ENCODE results near the gene SLIRP.

SLIRP gene

DNA sequence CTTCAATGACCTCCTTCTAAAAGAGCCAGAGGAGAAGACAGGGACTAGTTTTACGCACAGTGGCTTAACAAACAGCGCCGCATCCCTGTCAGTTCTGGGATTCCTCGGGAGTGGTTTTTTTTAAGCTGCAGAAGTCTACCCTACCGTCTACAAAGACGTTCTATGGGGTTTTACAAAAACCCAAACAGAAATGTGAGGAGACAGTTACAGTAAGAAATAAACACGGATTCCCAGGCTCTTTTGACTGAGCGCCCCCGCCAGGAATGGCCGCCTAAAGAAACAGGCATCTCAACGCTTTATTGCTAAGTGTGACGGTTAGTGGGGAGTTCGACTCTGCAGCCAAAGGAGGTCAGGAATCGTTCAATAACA is 564 bp upstream of the SLIRP start:
- Histone ChIP-seq H3K27ac (ENCODE audit: low read depth, low read length) (peak overlapping the region; percentile 84; the same call in 1 of the 2 replicates), H3K4me3 (ENCODE audit: low read depth, low read length) (peak overlapping the region; percentile 94), H3K36me3 (ENCODE audit: control insufficient read depth, insufficient read depth, low read length) (peaks cover 44% of the 10 kb centered on the region), H3K9me3 (ENCODE audit: control insufficient read depth, insufficient read depth, low read depth, low read length) (no peaks in the 10 kb centered on the region), H3K4me1 (ENCODE audit: control insufficient read depth, insufficient read depth, low read length) (peaks cover 14% of the 10 kb centered on the region), H3K9ac (ENCODE audit: low read length) (peak overlapping the region; percentile 96), H3K27me3 (ENCODE audit: control insufficient read depth, insufficient read depth, low read length) (no peaks in the 10 kb centered on the region)

GRCh38 chr14:77708749-77709148 is 846 bp downstream of the SLIRP start:
- H3K27me3 ChIP-seq (ENCODE audit: control insufficient read depth, insufficient read depth, low read length) = no peaks in the 10 kb centered on the region
- H3K27ac ChIP-seq (ENCODE audit: low read depth, low read length) = no peak overlapping the region
- peak overlapping the region; percentile 96 for H3K9ac ChIP-seq (ENCODE audit: low read length)
- H3K4me3 ChIP-seq (ENCODE audit: low read depth, low read length) = peak overlapping the region; percentile 94
- H3K4me1 ChIP-seq (ENCODE audit: control insufficient read depth, insufficient read depth, low read length) = peaks cover 14% of the 10 kb centered on the region
- no peaks in the 10 kb centered on the region for H3K9me3 ChIP-seq (ENCODE audit: control insufficient read depth, insufficient read depth, low read depth, low read length)
- H3K36me3 ChIP-seq (ENCODE audit: control insufficient read depth, insufficient read depth, low read length) = peaks cover 47% of the 10 kb centered on the region

- H3K36me3 ChIP-seq (ENCODE audit: control insufficient read depth, insufficient read depth, low read length) = peaks cover 46% of the 10 kb centered on the region
Measured at GRCh38 chr14:77709412-77709811, 1.5 kb downstream of the SLIRP start.

GRCh38 chr14:77710364-77710763 is 2.5 kb downstream of the SLIRP start:
- Histone ChIP-seq H3K36me3 (ENCODE audit: control insufficient read depth, insufficient read depth, low read length) (peaks cover 50% of the 10 kb centered on the region), H3K27me3 (ENCODE audit: control insufficient read depth, insufficient read depth, low read length) (no peaks in the 10 kb centered on the region), H3K4me1 (ENCODE audit: control insufficient read depth, insufficient read depth, low read length) (peaks cover 14% of the 10 kb centered on the region), H3K9ac (ENCODE audit: low read length) (no peak overlapping the region), H3K4me3 (ENCODE audit: low read depth, low read length) (no peak overlapping the region), H3K27ac (ENCODE audit: low read depth, low read length) (no peak overlapping the region), H3K9me3 (ENCODE audit: control insufficient read depth, insufficient read depth, low read depth, low read length) (no peaks in the 10 kb centered on the region)

More at GRCh38 chr14:77709412-77709811, 1.5 kb downstream of the SLIRP start:
- H3K9ac ChIP-seq (ENCODE audit: low read length) = peak overlapping the region; percentile 96
- peaks cover 14% of the 10 kb centered on the region for H3K4me1 ChIP-seq (ENCODE audit: control insufficient read depth, insufficient read depth, low read length)
- no peaks in the 10 kb centered on the region for H3K9me3 ChIP-seq (ENCODE audit: control insufficient read depth, insufficient read depth, low read depth, low read length)
- H3K27ac ChIP-seq (ENCODE audit: low read depth, low read length) = no peak overlapping the region
- H3K4me3 ChIP-seq (ENCODE audit: low read depth, low read length) = peak overlapping the region; percentile 94
- no peaks in the 10 kb centered on the region for H3K27me3 ChIP-seq (ENCODE audit: control insufficient read depth, insufficient read depth, low read length)

GRCh38 chr14:77714926-77715325 is 7.0 kb downstream of the SLIRP start:
- Histone ChIP-seq H3K27me3 (ENCODE audit: control insufficient read depth, insufficient read depth, low read length) (no peaks in the 10 kb centered on the region), H3K36me3 (ENCODE audit: control insufficient read depth, insufficient read depth, low read length) (peaks cover 93% of the 10 kb centered on the region), H3K4me1 (ENCODE audit: control insufficient read depth, insufficient read depth, low read length) (peaks cover 3% of the 10 kb centered on the region; the same call in 1 of the 2 replicates), H3K9ac (ENCODE audit: low read length) (no peak overlapping the region), H3K4me3 (ENCODE audit: low read depth, low read length) (no peak overlapping the region), H3K9me3 (ENCODE audit: control insufficient read depth, insufficient read depth, low read depth, low read length) (no peaks in the 10 kb centered on the region), H3K27ac (ENCODE audit: low read depth, low read length) (no peak overlapping the region)

- no peak overlapping the region for H3K4me3 ChIP-seq (ENCODE audit: low read depth, low read length)
- no peaks in the 10 kb centered on the region for H3K9me3 ChIP-seq (ENCODE audit: control insufficient read depth, insufficient read depth, low read depth, low read length)
- H3K9ac ChIP-seq (ENCODE audit: low read length) = no peak overlapping the region
- H3K4me1 ChIP-seq (ENCODE audit: control insufficient read depth, insufficient read depth, low read length) = no peaks in the 10 kb centered on the region
- no peak overlapping the region for H3K27ac ChIP-seq (ENCODE audit: low read depth, low read length)
- no peaks in the 10 kb centered on the region for H3K27me3 ChIP-seq (ENCODE audit: control insufficient read depth, insufficient read depth, low read length)
- H3K36me3 ChIP-seq (ENCODE audit: control insufficient read depth, insufficient read depth, low read length) = peaks cover 91% of the 10 kb centered on the region
Measured at GRCh38 chr14:77717608-77718305, 9.9 kb downstream of the SLIRP start.

- Histone ChIP-seq H3K9me3 (ENCODE audit: control insufficient read depth, insufficient read depth, low read depth, low read length) (no peaks in the 10 kb centered on the region), H3K4me1 (ENCODE audit: control insufficient read depth, insufficient read depth, low read length) (no peaks in the 10 kb centered on the region), H3K4me3 (ENCODE audit: low read depth, low read length) (no peak overlapping the region), H3K27ac (ENCODE audit: low read depth, low read length) (no peak overlapping the region), H3K27me3 (ENCODE audit: control insufficient read depth, insufficient read depth, low read length) (no peaks in the 10 kb centered on the region), H3K9ac (ENCODE audit: low read length) (no peak overlapping the region), H3K36me3 (ENCODE audit: control insufficient read depth, insufficient read depth, low read length) (peaks cover 89% of the 10 kb centered on the region)
Measured at GRCh38 chr14:77721437-77721836, 13.5 kb downstream of the SLIRP start.

DNA sequence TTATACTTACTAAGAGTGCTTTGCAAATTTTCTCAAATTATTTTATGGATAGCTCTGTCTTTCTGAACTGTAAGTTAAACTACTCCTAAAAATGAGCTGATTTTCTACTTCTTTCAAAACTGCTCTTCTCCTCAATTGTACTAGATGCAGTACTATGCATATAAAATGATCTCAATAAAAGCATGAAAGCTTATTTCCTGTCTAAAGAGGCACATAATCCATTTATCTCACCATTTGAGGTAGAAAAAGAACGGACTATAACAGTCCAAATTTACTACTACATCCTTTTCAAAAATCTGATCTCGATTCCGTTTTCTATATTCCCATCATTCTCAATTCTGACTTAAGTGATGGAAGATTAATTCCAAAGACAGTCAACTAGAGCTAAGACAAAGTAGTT is 14.4 kb downstream of the SLIRP start:
- no peaks in the 10 kb centered on the region for H3K9me3 ChIP-seq (ENCODE audit: control insufficient read depth, insufficient read depth, low read depth, low read length)
- H3K4me3 ChIP-seq (ENCODE audit: low read depth, low read length) = no peak overlapping the region
- H3K4me1 ChIP-seq (ENCODE audit: control insufficient read depth, insufficient read depth, low read length) = no peaks in the 10 kb centered on the region
- H3K36me3 ChIP-seq (ENCODE audit: control insufficient read depth, insufficient read depth, low read length) = peaks cover 89% of the 10 kb centered on the region
- no peak overlapping the region for H3K9ac ChIP-seq (ENCODE audit: low read length)
- no peaks in the 10 kb centered on the region for H3K27me3 ChIP-seq (ENCODE audit: control insufficient read depth, insufficient read depth, low read length)
- H3K27ac ChIP-seq (ENCODE audit: low read depth, low read length) = no peak overlapping the region

GRCh38 chr14:77730976-77731497 is 23.1 kb downstream of the SLIRP start:
- H3K4me3 ChIP-seq (ENCODE audit: low read depth, low read length) = no peak overlapping the region
- H3K27me3 ChIP-seq (ENCODE audit: control insufficient read depth, insufficient read depth, low read length) = no peaks in the 10 kb centered on the region
- H3K27ac ChIP-seq (ENCODE audit: low read depth, low read length) = no peak overlapping the region
- no peaks in the 10 kb centered on the region for H3K4me1 ChIP-seq (ENCODE audit: control insufficient read depth, insufficient read depth, low read length)
- peaks cover 95% of the 10 kb centered on the region for H3K36me3 ChIP-seq (ENCODE audit: control insufficient read depth, insufficient read depth, low read length)
- H3K9ac ChIP-seq (ENCODE audit: low read length) = no peak overlapping the region
- no peaks in the 10 kb centered on the region for H3K9me3 ChIP-seq (ENCODE audit: control insufficient read depth, insufficient read depth, low read depth, low read length)

- no peaks in the 10 kb centered on the region for H3K4me1 ChIP-seq (ENCODE audit: control insufficient read depth, insufficient read depth, low read length)
- H3K36me3 ChIP-seq (ENCODE audit: control insufficient read depth, insufficient read depth, low read length) = peaks cover 75% of the 10 kb centered on the region
- no peak overlapping the region for H3K4me3 ChIP-seq (ENCODE audit: low read depth, low read length)
- H3K9me3 ChIP-seq (ENCODE audit: control insufficient read depth, insufficient read depth, low read depth, low read length) = no peaks in the 10 kb centered on the region
- H3K9ac ChIP-seq (ENCODE audit: low read length) = no peak overlapping the region
- no peaks in the 10 kb centered on the region for H3K27me3 ChIP-seq (ENCODE audit: control insufficient read depth, insufficient read depth, low read length)
- no peak overlapping the region for H3K27ac ChIP-seq (ENCODE audit: low read depth, low read length)
Measured at GRCh38 chr14:77738559-77739250, 30.8 kb downstream of the SLIRP start.

DNA sequence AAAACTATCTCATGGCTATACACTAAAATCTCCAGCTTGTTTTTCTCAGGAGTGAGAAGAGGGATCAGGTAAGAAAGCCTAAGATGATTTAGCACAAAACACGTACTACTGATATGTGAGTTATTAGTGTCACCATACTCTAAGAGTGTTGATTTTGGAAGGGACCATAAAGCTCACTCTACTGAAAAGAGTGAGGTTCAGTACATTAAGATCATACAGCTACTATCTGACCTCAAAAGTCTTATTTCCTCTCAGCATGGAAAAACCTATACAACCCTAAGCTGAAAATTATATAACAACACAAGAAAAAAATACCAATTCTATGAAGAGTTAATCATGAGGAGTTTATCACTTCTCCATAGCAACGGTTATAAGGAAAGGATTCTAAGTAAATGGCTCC is 33.5 kb downstream of the SLIRP start:
- Histone ChIP-seq H3K4me3 (ENCODE audit: low read depth, low read length) (no peak overlapping the region), H3K4me1 (ENCODE audit: control insufficient read depth, insufficient read depth, low read length) (no peaks in the 10 kb centered on the region), H3K36me3 (ENCODE audit: control insufficient read depth, insufficient read depth, low read length) (peaks cover 72% of the 10 kb centered on the region), H3K27ac (ENCODE audit: low read depth, low read length) (no peak overlapping the region), H3K27me3 (ENCODE audit: control insufficient read depth, insufficient read depth, low read length) (no peaks in the 10 kb centered on the region), H3K9me3 (ENCODE audit: control insufficient read depth, insufficient read depth, low read depth, low read length) (no peaks in the 10 kb centered on the region), H3K9ac (ENCODE audit: low read length) (no peak overlapping the region)

Data from HUES6 (cell line).